GM12873 (cell line): ENCODE results near the gene REM1.

Experiments
- TF ChIP-seq, protein P1 (sequence below): IDR thresholded peaks from 2 replicates; pipeline ENCODE4 v1.5.1; 2012; ENCODE audit warnings: low read depth, mild to moderate bottlenecking, moderate library complexity, low read length, control low read depth; ENCODE audit not compliant: insufficient read depth; ENCODE audit errors: missing control alignments

The REM1 gene, protein sequence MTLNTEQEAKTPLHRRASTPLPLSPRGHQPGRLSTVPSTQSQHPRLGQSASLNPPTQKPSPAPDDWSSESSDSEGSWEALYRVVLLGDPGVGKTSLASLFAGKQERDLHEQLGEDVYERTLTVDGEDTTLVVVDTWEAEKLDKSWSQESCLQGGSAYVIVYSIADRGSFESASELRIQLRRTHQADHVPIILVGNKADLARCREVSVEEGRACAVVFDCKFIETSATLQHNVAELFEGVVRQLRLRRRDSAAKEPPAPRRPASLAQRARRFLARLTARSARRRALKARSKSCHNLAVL

DNA sequence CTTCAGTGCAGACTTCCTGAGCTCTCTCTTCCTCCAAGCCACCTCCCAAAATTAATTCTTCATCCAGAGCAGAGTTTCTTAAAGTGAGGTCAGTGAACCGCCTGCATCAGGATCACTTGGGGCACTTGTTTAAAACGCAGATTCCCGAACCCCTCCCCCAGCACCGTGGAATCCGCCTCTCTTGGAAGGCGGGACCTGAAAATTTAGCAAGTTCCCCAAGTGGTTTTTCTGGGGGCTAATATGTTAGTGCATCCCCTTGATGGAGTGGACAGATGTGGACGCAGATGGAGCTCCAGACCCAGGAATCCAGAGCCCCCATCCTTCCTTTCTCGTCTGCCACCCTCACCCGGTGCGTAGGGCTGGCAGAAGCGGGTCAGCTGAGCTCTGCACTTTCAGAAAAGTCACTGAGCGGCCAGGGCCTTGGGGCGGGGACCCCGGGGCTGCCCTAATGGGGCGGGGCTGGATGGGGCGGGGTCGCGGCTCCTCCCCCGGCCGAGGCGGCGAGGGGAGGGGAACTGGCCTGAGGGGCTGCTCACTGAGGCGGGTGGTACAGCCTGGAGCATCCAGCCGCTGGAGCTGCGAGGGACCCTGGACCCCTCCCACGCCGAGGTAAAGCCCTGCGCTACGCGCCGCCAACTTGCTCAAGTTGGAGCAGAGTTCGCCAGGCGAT lies at the start of gene REM1, which contains the start of gene DEFB124:
Gene REM1 (plus strand): TSS at position 531 of the 670 bp plus-strand sequence. CDS start 1,158 bp downstream, outside the sequence.
Gene DEFB124 (minus strand): TSS at position 370 of the 670 bp plus-strand sequence. CDS start 2,114 bp downstream, outside the sequence.
- TF ChIP-seq, protein P1, sequence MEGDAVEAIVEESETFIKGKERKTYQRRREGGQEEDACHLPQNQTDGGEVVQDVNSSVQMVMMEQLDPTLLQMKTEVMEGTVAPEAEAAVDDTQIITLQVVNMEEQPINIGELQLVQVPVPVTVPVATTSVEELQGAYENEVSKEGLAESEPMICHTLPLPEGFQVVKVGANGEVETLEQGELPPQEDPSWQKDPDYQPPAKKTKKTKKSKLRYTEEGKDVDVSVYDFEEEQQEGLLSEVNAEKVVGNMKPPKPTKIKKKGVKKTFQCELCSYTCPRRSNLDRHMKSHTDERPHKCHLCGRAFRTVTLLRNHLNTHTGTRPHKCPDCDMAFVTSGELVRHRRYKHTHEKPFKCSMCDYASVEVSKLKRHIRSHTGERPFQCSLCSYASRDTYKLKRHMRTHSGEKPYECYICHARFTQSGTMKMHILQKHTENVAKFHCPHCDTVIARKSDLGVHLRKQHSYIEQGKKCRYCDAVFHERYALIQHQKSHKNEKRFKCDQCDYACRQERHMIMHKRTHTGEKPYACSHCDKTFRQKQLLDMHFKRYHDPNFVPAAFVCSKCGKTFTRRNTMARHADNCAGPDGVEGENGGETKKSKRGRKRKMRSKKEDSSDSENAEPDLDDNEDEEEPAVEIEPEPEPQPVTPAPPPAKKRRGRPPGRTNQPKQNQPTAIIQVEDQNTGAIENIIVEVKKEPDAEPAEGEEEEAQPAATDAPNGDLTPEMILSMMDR: no peak

DNA sequence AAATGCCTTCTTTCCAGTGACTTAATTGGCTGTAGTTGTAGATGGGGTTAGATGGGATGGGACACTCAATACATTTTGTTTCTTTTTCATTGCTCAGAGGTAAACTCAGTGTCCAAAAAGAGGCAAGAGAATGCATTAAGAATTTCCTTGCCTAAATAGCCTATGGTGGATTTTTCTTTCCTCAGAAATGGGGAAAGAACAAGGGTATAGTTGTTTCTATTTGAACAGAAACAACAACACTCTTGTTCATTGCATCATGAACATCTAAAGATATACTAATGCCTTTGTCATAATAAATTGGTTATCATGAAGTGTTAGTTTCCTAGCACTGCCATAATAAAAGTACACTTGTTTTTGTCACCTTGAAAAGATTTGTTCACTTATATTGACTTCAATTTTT lies 49.3 kb upstream of the REM1 start:
- TF ChIP-seq, protein P1: no peak

DNA sequence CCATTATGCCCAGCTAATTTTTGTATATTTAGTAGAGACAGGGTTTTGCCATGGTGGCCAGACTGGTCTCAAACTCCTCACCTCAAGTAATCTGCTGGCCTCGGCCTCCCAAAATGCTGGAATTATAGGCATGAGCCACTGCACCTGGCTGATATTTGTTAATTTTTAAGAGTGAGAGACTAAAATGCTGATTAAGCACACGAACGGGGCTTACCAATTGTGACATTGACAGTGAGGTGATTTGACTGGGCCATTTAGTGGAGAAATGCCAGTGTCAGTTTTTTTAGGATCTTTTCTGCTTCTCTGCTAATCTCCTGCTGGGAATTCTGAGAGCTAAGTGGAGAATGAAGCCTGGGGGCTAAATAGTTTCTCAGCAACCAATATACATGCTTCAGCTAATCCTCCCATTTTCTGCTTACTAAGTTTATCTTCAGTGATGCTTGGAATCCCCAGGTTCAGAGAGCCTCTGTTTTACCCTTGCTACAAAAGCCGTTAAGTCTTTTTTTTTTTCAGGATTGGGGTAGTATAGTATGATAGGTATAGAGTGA lies 44.4 kb upstream of the REM1 start:
- TF ChIP-seq, protein P1: no peak

DNA sequence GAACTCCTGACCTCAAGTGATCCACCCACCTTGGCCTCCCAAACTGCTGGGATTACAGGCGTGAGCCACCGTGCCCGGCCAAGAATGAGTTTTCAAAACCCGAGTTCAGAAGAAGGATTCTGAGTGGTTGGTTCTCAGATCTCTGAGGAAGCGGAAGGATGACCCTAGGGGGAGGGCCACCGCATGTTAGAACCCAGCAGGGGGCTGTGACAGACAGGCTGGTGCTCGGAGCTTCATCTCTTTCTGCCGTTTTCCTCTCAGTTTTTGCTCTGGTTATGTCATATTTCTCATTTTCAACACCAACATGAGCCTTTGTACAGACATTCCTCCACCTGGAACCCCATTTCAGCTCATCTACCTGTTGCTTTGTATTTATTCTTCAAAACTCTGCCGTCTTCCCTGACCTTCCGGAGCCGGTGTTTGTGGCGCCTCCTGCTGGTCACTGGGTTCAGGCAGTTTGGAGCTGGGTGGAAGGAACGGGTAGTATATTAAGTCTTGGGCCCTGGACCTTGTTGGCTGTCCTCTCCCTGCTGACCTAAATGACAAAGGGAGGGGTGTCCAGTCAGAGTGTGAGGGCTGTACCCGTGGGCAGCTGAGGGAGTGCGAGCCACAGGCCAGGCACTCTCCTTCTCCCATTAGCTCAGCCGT lies 35.0 kb upstream of the REM1 start, which contains the start of gene DEFB123:
Gene DEFB123 (plus strand): TSS at position 621 of the 648 bp plus-strand sequence. CDS start 67 bp downstream, outside the sequence.
- TF ChIP-seq, protein P1: peak; percentile 55

DNA sequence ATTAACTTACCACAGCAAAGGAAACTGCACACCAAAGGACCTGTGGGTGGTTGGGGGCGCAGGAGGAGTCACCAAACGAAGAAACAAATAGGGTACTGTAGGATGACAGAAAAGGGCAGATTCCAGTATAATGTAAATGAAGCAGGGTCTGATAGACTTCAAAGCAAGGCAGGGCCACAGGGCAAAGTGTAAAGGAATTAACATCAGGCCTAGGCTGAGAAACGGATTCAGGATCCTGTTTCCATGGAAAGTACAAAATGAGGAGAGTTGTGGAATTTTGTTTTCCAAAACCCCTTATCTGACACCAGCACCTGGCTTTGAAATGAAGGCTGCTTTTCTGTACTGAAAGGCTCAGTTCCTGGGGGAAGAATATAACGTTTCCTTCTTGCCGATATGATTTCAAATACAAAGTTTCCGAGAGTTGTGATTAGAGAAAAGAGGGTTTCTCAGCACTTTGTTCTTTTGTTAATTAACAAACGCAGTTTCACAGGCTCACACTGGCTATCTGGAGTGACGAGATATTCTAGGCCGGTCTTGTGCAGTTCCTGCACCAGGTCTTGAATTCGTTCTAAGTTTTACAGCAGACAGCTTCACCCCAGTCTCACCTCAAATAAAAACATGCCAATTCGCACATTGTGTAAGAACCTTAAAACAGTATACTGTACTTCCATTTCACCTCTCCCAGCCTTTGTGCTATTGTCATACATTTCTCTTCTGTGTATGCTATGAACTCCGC lies 28.8 kb upstream of the REM1 start:
- TF ChIP-seq, protein P1: no peak

DNA sequence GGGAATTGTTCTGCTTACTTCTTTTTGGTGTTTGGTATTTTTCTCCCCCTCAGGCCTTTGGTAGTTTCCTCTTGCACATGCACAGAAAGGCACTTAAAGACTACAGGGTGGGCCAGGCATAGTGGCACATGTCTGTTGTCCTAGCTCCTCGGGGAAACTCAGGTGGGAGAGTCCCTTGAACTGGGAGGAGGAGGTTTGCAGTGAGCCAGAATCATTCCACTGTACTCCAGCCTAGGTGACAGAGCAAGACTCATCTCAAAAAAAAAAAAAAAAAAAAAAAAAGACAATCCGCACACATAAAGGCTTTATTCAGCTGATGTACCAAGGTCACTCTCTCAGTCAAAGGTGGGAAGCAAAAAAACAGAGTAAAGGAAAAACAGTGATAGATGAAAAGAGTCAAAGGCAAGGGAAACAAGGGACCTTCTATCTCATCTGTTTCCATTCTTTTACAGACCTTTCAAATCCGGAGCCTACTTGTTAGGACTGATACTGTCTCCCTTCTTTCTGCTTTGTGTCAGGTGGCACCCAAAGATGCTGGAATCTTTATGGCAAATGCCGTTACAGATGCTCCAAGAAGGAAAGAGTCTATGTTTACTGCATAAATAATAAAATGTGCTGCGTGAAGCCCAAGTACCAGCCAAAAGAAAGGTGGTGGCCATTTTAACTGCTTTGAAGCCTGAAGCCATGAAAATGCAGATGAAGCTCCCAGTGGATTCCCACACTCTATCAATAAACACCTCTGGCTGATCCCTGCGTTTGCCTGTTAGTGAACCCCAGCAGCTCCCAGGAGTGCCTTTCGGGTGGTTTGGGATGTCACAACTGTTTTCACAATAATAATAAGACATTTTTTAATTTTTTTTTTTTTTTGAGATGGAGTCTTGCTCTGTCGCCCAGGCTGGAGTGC lies 25.3 kb upstream of the REM1 start:
- TF ChIP-seq, protein P1: no peak
